A673 (cell line): ENCODE data around the gene SNCAIP. TPM values are rescaled to one million over a fixed set of nuclear protein-coding genes. Genes with fewer than 3 reads are reported as not detected.

ENCODE experiments used
- BruUV-seq: library from RNA; stranded (reverse); fragments of 400-500 nt; replicated peaks from 2 replicates; lab custom pipeline; 2021; lab: Mats Ljungman, UMichigan
- CTCF ChIA-PET: fragments of 300-600 bp; sonication (Branson Sonifier 250); formaldehyde crosslinking; loops from one replicate; lab custom pipeline; 2022; ENCODE audit warnings: antibody characterized with exemption; lab: Charles Lee
- POLR2A ChIA-PET: fragments of 300-600 bp; sonication (Branson Sonifier 250); formaldehyde crosslinking; loops from one replicate; lab custom pipeline; 2022; ENCODE audit warnings: antibody characterized with exemption; ENCODE audit not compliant: low non-redundant PET; lab: Charles Lee
- DNase-seq: peaks from one replicate; pipeline ENCODE4 v3.0.0-alpha.2; 2015; ENCODE audit warnings: low spot score
- H3K27ac ChIP-seq: fragments of 200-600 bp; sonication (generic); 2 replicates; pipeline ENCODE4 v1.5.1; 2016; ENCODE audit warnings: mixed run types, low read depth, mild to moderate bottlenecking, mixed read lengths, antibody characterized with exemption, low read length; ENCODE audit not compliant: poor library complexity, severe bottlenecking
- H3K27me3 ChIP-seq: fragments of 200-600 bp; sonication (generic); replicated peaks from 2 replicates; pipeline ENCODE4 v1.6.1; 2017; ENCODE audit warnings: mixed run types, low read depth, mild to moderate bottlenecking, mixed read lengths, antibody characterized with exemption, low read length; ENCODE audit not compliant: insufficient read depth, poor library complexity
- H3K36me3 ChIP-seq: fragments of 200-600 bp; sonication (generic); 2 replicates; pipeline ENCODE4 v1.6.1; 2016; ENCODE audit warnings: mixed run types, mild to moderate bottlenecking, mixed read lengths, antibody characterized with exemption, low read length; ENCODE audit not compliant: insufficient read depth, poor library complexity, severe bottlenecking
- H3K4me1 ChIP-seq: fragments of 200-600 bp; sonication (generic); 2 replicates; pipeline ENCODE4 v1.6.1; 2017; ENCODE audit warnings: mixed run types, mild to moderate bottlenecking, mixed read lengths, antibody characterized with exemption, low read length; ENCODE audit not compliant: insufficient read depth, poor library complexity, severe bottlenecking
- H3K4me3 ChIP-seq: fragments of 200-600 bp; sonication (generic); 2 replicates; pipeline ENCODE4 v1.5.1; 2016; ENCODE audit warnings: low read depth, mixed run types, mild to moderate bottlenecking, mixed read lengths, low read length; ENCODE audit not compliant: poor library complexity, severe bottlenecking
- H3K9me3 ChIP-seq: fragments of 200-600 bp; sonication (generic); 2 replicates; pipeline ENCODE4 v1.6.1; 2016; ENCODE audit warnings: mixed run types, low read depth, mild to moderate bottlenecking, mixed read lengths, antibody characterized with exemption, low read length; ENCODE audit not compliant: poor library complexity, severe bottlenecking
- CTCF ChIP-seq: fragments of 300-800, 200-600 bp; sonication (generic); conservative IDR thresholded peaks from 2 replicates; pipeline ENCODE4 v1.5.1; 2017; ENCODE audit warnings: low read depth, mild to moderate bottlenecking, antibody characterized with exemption, low read length, moderate library complexity, mixed read lengths
- EZH2 ChIP-seq: fragments of 200-600 bp; sonication (generic); IDR thresholded peaks from 2 replicates; pipeline ENCODE4 v1.6.1; 2017; ENCODE audit warnings: borderline replicate concordance, low read depth, mild to moderate bottlenecking, mixed read lengths, antibody characterized with exemption, low read length; ENCODE audit not compliant: poor library complexity, severe bottlenecking
- intact Hi-C: fragments of 100-400 bp; cut with micrococcal nuclease; formaldehyde crosslinking; loops from one replicate; pipeline ENCODE4 v1.10.0; 2022; ENCODE audit not compliant: unreplicated experiment
- total RNA-seq: library from RNA; stranded (reverse); gene quantifications from 2 replicates; pipeline ENCODE4 v1.2.3, GENCODE V29; 2021

SNCAIP gene
- total RNA-seq, 1 experiment from 2014 or later: not detected

- Histone ChIP-seq H3K4me3 (no peak overlapping the region), H3K27ac (no peak overlapping the region), H3K9me3 (no peaks in the 10 kb centered on the region), H3K27me3 (peaks cover 27% of the 10 kb centered on the region), H3K36me3 (no peaks in the 10 kb centered on the region), H3K4me1 (no peaks in the 10 kb centered on the region)
- no TSS peak for BruUV-seq
- intact Hi-C loops: no loop called here
- CTCF ChIA-PET: no interaction called here
- no peak for TF ChIP-seq CTCF
- TF ChIP-seq EZH2: no peak
- DNase-seq: no peak
- POLR2A ChIA-PET: no interaction called here
Observed at GRCh38 chr5:122342256-122342655, 30.2 kb downstream of the SNCAIP start.

- intact Hi-C loops: no loop called here
- H3K9me3 ChIP-seq: no peaks in the 10 kb centered on the region
- no peak overlapping the region for H3K4me3 ChIP-seq
- no peaks in the 10 kb centered on the region for H3K36me3 ChIP-seq
- peaks cover 46% of the 10 kb centered on the region for H3K27me3 ChIP-seq
- no peak overlapping the region for H3K27ac ChIP-seq
- TF ChIP-seq CTCF (no peak), EZH2 (no peak)
- POLR2A ChIA-PET: no interaction called here
- DNase-seq: no peak
- CTCF ChIA-PET: no interaction called here
- no TSS peak for BruUV-seq
- no peaks in the 10 kb centered on the region for H3K4me1 ChIP-seq
Observed at GRCh38 chr5:122346897-122347581, 35.0 kb downstream of the SNCAIP start.

- Histone ChIP-seq H3K4me1 (no peaks in the 10 kb centered on the region), H3K36me3 (no peaks in the 10 kb centered on the region), H3K9me3 (no peaks in the 10 kb centered on the region), H3K27ac (no peak overlapping the region), H3K4me3 (no peak overlapping the region), H3K27me3 (peaks cover 39% of the 10 kb centered on the region)
- ChIA-PET CTCF (no interaction called here), POLR2A (no interaction called here)
- no peak for TF ChIP-seq EZH2
- no peak for TF ChIP-seq CTCF
- intact Hi-C loops: no loop called here
- DNase-seq: no peak
- no TSS peak for BruUV-seq
Observed at GRCh38 chr5:122350496-122350895, 38.5 kb downstream of the SNCAIP start.
